HUES6 (cell line): ENCODE data around the gene NTM.

Experiments
- H3K27ac ChIP-seq: 2 replicates; pipeline ENCODE4 v1.7.0; 2013; ENCODE audit warnings: low read depth, mild to moderate bottlenecking, low read length, inconsistent platforms
- H3K27me3 ChIP-seq: 2 replicates; pipeline ENCODE4 v1.6.1; 2013; ENCODE audit warnings: low read length; ENCODE audit not compliant: control insufficient read depth, insufficient read depth
- H3K36me3 ChIP-seq: 2 replicates; pipeline ENCODE4 v1.6.1; 2013; ENCODE audit warnings: low read length; ENCODE audit not compliant: control insufficient read depth, insufficient read depth
- H3K4me1 ChIP-seq: 2 replicates; pipeline ENCODE4 v1.6.1; 2013; ENCODE audit warnings: low read length; ENCODE audit not compliant: control insufficient read depth, insufficient read depth
- H3K4me3 ChIP-seq: 2 replicates; pipeline ENCODE4 v1.5.1; 2013; ENCODE audit warnings: low read depth, low read length
- H3K9ac ChIP-seq: one replicate; pipeline ENCODE4 v1.6.1; 2013; ENCODE audit warnings: mild to moderate bottlenecking, low read length
- H3K9me3 ChIP-seq: 2 replicates; pipeline ENCODE4 v1.6.1; 2013; ENCODE audit warnings: low read depth, low read length; ENCODE audit not compliant: control insufficient read depth, insufficient read depth

Gene NTM

DNA sequence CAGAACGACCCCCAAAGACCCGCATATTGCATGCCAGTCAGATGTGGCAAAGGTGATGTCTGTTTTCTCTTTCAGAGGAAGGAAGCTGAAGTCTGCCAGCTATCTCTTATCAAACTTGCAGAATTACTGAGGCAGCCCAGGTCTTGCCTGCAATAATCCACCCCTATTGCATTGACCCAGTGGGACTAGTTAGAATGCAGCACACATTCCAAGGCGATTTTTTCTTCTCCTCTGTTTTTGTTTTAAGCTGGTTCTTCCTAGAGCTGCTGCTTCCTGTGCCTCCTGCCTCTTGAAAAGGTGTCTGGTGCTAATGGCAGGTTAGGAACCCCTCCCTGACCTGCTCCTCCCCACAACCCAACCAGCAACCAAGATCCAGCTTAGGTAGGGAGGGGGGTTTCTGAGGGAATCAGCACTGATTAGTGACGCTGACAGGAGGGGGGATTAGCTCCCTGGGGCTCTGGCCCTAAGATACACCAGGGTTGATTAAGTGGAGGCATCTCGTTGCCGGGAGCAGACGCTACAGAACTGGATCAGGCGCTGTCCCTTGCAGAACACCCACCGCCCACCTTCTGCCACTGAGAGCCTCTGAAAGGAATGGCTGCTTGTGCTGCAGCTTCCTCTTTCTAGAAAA is 2.8 kb downstream of the NTM start:
- H3K27ac ChIP-seq, result no peak overlapping the region
- H3K9ac ChIP-seq, result no peak overlapping the region
- H3K36me3 ChIP-seq, result no peaks in the 10 kb centered on the region
- H3K4me1 ChIP-seq, result peaks cover 45% of the 10 kb centered on the region
- no peaks in the 10 kb centered on the region for H3K9me3 ChIP-seq
- no peak overlapping the region for H3K4me3 ChIP-seq
- H3K27me3 ChIP-seq, result peaks cover 26% of the 10 kb centered on the region; the same call in 1 of the 2 replicates

DNA sequence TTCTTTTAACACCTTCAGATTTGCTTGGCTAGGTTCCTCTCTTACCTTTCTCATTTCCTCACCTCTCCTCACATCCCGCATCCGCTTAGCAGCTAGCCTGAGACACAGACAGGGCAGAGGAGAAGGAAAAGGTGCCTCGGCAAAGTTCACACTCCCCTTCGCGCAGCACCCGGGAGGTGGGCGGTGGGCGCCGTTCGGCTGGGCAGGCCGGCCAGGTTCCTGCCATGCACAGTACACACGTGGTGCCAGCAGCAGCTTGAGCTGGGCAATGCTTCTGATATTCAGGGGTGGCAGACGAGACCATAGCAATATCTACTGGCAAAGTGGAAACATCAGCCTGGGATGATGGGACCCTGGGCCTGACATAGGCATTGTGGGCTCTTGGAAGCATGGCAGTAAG is 3.3 kb downstream of the NTM start:
- H3K9me3 ChIP-seq, result no peaks in the 10 kb centered on the region
- no peak overlapping the region for H3K9ac ChIP-seq
- H3K27ac ChIP-seq, result no peak overlapping the region
- H3K4me3 ChIP-seq, result no peak overlapping the region
- H3K27me3 ChIP-seq, result peaks cover 26% of the 10 kb centered on the region; the same call in 1 of the 2 replicates
- H3K4me1 ChIP-seq, result peaks cover 45% of the 10 kb centered on the region
- no peaks in the 10 kb centered on the region for H3K36me3 ChIP-seq

DNA sequence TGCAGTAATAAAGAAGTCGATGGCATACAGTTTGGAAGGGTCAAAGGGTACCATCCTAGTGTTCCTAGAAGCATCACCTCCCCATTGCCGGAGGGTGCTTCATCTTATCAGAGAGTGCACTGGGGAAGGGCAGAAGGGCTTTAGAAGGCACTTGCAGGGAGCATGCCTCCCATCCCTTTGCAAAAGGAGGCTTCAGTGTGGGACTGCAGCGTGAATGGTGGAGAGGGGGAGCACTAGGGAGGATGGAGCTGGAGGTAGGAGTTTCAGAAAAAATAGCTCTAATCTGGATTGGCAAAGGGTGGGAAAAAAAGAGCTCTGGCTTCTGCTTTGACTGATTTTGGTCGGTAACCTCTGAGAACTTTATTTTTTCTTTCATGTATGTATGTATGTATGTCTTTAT is 5.0 kb downstream of the NTM start:
- H3K9ac ChIP-seq, result no peak overlapping the region
- no peak overlapping the region for H3K4me3 ChIP-seq
- H3K9me3 ChIP-seq, result no peaks in the 10 kb centered on the region
- no peaks in the 10 kb centered on the region for H3K36me3 ChIP-seq
- H3K4me1 ChIP-seq, result peaks cover 42% of the 10 kb centered on the region
- peaks cover 21% of the 10 kb centered on the region; the same call in 1 of the 2 replicates for H3K27me3 ChIP-seq
- H3K27ac ChIP-seq, result no peak overlapping the region

DNA sequence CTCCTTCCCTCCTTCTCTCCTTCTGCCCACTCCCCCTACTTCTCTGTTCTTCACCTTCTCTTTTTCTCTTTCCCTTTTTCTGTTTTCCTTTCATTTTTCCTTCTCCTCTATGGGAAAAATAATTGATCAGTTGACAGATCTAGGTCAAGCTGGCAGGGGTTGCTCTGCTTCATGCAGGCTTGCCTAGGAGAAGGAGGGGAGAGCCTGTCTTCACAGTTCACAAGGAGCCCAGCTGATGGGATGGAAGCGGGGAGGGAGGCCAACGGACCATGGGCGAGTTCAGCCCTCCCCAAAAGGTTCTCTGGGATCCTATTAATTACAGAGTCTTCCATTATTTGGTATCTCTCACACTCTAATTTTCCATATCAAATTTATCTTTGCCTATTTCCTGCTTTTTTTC is 5.5 kb downstream of the NTM start:
- Histone ChIP-seq H3K9me3 (no peaks in the 10 kb centered on the region), H3K27ac (no peak overlapping the region), H3K4me3 (no peak overlapping the region), H3K9ac (no peak overlapping the region), H3K4me1 (peaks cover 38% of the 10 kb centered on the region), H3K27me3 (peaks cover 18% of the 10 kb centered on the region; the same call in 1 of the 2 replicates), H3K36me3 (no peaks in the 10 kb centered on the region)

DNA sequence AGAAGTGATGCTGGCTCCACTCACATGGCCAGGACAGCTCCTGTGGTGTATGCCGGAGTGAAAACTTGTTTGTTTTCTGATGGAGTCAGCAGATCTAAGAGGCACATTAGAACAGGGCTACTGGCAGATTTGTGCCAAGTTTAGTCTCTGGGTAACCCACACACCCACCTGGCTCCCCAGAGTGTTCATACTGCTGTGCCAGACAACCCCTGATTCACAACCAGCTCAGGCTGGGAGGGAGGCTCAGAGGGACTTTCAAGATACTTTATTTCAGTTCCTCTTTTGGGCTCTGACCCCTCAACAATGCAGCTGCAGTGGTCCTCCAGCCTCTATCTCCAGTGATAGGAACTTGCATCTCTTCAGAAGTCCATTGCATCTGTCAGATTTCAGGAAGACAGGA is 8.5 kb downstream of the NTM start:
- H3K4me3 ChIP-seq, result no peak overlapping the region
- H3K27me3 ChIP-seq, result peaks cover 2% of the 10 kb centered on the region; the same call in 1 of the 2 replicates
- no peak overlapping the region for H3K9ac ChIP-seq

DNA sequence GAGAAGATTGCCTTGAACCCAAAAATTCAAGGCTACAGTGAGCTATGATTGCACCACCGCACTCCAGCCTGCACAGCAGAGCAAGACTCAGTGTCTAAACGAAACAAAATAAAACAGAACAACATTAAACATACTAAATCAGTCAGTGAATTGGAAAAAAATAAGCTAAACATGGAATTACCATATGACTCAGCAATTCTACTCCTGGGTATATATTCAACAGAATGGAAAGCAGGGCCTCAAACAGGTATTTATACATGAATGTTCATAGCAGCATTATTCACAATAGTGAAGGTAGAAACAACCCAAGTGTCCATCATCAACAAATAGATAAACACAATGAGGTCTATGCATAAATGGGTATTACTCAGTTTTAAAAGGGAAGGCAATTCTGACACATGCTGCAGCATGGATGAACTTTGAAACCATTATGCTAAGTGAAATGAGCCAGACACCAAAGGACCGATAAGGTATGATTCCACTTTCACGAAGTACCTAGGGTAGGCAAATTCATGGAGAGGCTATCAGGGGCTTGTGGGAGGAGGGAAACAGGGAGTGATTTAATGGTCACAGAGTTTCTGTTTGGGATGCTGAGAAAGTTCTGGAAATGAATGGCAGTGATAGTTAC is 15.5 kb downstream of the NTM start:
- Histone ChIP-seq H3K27me3 (no peaks in the 10 kb centered on the region), H3K4me1 (no peaks in the 10 kb centered on the region), H3K4me3 (no peak overlapping the region), H3K9me3 (no peaks in the 10 kb centered on the region), H3K36me3 (no peaks in the 10 kb centered on the region), H3K9ac (no peak overlapping the region), H3K27ac (no peak overlapping the region)

More for the DNA sequence above, 8.5 kb downstream of the NTM start:
- no peaks in the 10 kb centered on the region for H3K9me3 ChIP-seq
- H3K27ac ChIP-seq, result no peak overlapping the region
- no peaks in the 10 kb centered on the region for H3K36me3 ChIP-seq
- H3K4me1 ChIP-seq, result peaks cover 8% of the 10 kb centered on the region

DNA sequence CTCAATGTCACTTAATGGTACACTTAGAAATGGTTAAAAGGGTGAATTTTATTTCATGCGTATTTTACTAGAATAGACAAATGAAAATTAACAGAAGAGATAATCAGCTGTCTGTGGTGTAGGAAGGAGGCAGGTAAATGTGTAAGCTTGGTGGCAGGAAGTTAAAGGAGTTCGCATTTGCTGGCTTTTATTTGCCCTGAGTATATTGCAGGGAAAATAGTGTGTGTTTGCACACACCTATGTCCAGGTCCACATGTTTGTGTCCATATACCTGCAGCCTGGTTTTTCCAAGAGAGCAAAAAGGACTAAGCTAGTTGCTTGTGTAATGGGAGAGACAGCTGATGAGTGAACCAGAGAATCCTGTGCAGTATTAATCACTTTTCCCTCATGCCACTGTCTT is 16.0 kb downstream of the NTM start:
- H3K4me3 ChIP-seq, result no peak overlapping the region
- no peaks in the 10 kb centered on the region for H3K27me3 ChIP-seq
- no peaks in the 10 kb centered on the region for H3K9me3 ChIP-seq
- no peak overlapping the region for H3K27ac ChIP-seq
- H3K36me3 ChIP-seq, result no peaks in the 10 kb centered on the region
- no peaks in the 10 kb centered on the region for H3K4me1 ChIP-seq
- H3K9ac ChIP-seq, result no peak overlapping the region

DNA sequence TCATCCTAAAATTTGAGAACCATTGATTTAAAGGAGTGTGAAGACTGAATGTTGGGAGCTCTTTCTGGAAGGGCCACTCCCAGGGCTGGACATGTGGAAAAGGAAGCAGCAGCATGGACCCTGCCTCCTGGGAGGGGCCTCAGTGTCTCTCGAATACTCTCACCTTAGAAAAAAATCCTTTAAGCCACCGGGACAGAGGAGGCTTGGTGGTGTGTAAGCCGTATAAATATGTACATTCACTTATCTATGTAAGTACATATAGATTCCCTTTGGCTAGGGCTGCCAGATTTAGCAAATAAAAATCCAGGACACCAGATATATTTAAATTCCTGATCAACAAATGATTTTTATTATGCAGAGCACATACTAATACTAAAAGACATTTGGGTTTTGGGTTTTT is 17.6 kb downstream of the NTM start:
- H3K4me3 ChIP-seq, result no peak overlapping the region
- no peak overlapping the region for H3K9ac ChIP-seq
- H3K4me1 ChIP-seq, result 0 out of 2 replicates have a peak, but pooled peaks cover 2% of the 10 kb centered on the region
- no peaks in the 10 kb centered on the region for H3K36me3 ChIP-seq
- H3K9me3 ChIP-seq, result no peaks in the 10 kb centered on the region
- H3K27me3 ChIP-seq, result no peaks in the 10 kb centered on the region
- H3K27ac ChIP-seq, result no peak overlapping the region

DNA sequence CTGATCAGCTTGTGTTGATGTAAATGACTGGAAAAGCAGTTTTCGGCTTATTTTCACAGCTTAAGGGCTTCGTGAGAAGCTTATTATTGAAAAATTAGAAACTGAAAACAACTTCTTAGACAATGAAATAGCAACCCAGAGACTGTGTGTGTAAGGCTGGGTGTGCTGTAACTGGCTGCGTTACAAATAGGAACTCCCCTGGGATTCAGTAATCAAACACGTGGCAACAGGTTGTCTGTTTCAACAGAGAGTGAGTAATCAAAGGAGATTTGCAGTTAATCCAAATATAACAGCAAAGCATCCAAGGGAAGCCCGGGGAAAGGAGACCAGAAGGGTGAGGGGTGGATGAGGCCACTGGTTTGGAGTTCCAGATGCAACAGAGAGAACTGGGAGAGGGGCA is 19.2 kb downstream of the NTM start:
- H3K4me1 ChIP-seq, result 0 out of 2 replicates have a peak, but pooled peaks cover 2% of the 10 kb centered on the region
- H3K27me3 ChIP-seq, result no peaks in the 10 kb centered on the region
- no peak overlapping the region for H3K27ac ChIP-seq

DNA sequence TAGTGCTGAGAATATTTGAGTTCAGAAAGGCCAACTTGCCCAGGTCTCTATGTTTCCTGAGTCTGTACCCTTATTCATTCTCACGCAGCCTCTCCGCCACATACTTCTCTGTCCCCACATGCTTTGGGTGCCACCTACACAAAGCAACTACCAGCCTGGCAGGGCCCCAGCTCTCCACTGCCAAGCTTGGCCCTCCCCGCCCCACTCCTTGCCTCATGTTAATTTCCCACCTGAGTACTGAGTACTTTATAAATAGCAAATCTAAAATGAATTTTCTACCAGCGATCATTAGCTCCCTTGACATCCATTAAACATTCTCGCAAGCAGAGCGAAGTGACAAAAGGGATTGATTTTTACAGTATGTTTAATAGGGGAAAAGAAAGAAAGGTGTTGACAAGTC is 20.8 kb downstream of the NTM start:
- Histone ChIP-seq H3K36me3 (no peaks in the 10 kb centered on the region), H3K27ac (no peak overlapping the region), H3K9ac (no peak overlapping the region), H3K27me3 (no peaks in the 10 kb centered on the region), H3K9me3 (no peaks in the 10 kb centered on the region), H3K4me3 (no peak overlapping the region), H3K4me1 (peaks cover 8% of the 10 kb centered on the region; the same call in 1 of the 2 replicates)

More for the DNA sequence above, 19.2 kb downstream of the NTM start:
- Histone ChIP-seq H3K9me3 (no peaks in the 10 kb centered on the region), H3K9ac (no peak overlapping the region), H3K36me3 (no peaks in the 10 kb centered on the region), H3K4me3 (no peak overlapping the region)

DNA sequence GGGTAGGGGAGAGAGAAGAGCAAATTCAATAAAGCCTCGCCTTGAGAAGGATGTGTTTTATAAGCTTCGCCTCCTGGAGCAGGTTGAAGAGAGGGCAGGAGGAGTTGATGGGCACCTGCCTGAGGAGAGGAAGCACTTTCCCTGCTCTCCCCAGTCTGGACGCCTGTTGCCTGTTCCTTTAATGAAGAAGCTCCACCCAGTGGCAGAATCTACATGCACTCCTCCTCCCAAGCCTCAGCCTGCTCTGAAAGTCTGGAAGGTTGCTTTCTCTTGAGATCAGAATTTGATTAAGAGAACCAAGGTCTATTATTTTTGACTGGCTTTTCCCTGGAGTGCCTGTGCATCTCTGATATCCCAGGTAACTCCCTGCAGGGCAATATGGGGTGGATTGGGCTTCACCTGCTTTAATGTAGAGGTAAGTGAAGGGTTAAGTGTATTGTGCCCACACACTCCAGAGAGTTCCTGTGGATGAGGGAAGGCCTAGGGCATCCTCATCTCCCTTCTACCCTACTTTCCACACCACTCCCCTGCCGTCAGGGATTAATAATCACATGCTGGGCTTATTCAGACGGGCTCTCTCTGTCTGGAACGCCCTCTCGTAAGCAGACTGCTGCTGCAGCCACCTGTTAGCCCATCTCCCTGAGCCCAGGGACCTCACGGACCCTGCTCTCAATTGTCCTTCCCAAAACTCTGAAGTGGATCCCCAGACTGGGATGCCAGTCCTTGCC is 22.3 kb downstream of the NTM start:
- Histone ChIP-seq H3K27ac (no peak overlapping the region), H3K27me3 (no peaks in the 10 kb centered on the region), H3K4me3 (no peak overlapping the region)

More for the DNA sequence above, 22.3 kb downstream of the NTM start:
- Histone ChIP-seq H3K9ac (no peak overlapping the region), H3K36me3 (no peaks in the 10 kb centered on the region), H3K9me3 (no peaks in the 10 kb centered on the region), H3K4me1 (peaks cover 8% of the 10 kb centered on the region; the same call in 1 of the 2 replicates)
